ENCODE data around the gene RAP1GAP2.

DNA sequence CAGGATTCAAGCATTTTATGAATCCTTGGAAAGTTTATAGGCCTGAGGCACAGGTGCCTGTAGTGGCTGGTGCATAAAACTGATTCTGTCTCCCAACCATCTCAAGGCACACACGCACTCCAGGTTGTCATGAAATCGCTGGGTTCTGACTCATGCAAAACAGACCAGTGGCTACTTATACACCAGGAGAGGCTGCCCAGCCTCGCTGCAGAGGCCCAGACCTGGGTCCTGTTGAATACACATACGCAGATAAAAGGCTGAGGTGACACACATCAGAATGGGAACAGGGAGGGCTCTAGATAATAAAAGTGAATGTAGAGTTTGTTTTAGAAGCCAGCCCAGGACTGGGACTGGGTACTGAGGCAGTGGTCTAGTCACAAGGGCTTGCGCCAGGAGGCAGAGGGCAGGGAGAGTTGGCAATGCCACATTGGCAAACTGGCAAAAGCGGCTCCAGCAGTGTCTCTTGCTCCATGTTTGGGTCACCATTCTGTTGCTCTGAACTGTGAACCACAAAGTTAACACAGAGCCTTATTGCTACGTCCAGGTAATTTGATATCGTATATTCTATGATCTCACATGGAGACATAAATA lies 253.6 kb downstream of the RAP1GAP2 start:
- TF ChIP-seq, protein P1, sequence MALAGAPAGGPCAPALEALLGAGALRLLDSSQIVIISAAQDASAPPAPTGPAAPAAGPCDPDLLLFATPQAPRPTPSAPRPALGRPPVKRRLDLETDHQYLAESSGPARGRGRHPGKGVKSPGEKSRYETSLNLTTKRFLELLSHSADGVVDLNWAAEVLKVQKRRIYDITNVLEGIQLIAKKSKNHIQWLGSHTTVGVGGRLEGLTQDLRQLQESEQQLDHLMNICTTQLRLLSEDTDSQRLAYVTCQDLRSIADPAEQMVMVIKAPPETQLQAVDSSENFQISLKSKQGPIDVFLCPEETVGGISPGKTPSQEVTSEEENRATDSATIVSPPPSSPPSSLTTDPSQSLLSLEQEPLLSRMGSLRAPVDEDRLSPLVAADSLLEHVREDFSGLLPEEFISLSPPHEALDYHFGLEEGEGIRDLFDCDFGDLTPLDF (CRISPR knock-in tag; IDR thresholded peaks at IDR 0.05) = no peak
- no peak for TF ChIP-seq RELA (CRISPR knock-in tag; IDR thresholded peaks at IDR 0.05; ENCODE audit: borderline replicate concordance)
- TF ChIP-seq, protein P2, sequence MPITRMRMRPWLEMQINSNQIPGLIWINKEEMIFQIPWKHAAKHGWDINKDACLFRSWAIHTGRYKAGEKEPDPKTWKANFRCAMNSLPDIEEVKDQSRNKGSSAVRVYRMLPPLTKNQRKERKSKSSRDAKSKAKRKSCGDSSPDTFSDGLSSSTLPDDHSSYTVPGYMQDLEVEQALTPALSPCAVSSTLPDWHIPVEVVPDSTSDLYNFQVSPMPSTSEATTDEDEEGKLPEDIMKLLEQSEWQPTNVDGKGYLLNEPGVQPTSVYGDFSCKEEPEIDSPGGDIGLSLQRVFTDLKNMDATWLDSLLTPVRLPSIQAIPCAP (CRISPR knock-in tag; IDR thresholded peaks at IDR 0.05) = no peak
- no peak for TF ChIP-seq ZBTB21 (CRISPR knock-in tag; IDR thresholded peaks at IDR 0.05; ENCODE audit: borderline replicate concordance)
- TF ChIP-seq, protein P3, sequence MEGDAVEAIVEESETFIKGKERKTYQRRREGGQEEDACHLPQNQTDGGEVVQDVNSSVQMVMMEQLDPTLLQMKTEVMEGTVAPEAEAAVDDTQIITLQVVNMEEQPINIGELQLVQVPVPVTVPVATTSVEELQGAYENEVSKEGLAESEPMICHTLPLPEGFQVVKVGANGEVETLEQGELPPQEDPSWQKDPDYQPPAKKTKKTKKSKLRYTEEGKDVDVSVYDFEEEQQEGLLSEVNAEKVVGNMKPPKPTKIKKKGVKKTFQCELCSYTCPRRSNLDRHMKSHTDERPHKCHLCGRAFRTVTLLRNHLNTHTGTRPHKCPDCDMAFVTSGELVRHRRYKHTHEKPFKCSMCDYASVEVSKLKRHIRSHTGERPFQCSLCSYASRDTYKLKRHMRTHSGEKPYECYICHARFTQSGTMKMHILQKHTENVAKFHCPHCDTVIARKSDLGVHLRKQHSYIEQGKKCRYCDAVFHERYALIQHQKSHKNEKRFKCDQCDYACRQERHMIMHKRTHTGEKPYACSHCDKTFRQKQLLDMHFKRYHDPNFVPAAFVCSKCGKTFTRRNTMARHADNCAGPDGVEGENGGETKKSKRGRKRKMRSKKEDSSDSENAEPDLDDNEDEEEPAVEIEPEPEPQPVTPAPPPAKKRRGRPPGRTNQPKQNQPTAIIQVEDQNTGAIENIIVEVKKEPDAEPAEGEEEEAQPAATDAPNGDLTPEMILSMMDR (IDR thresholded peaks at IDR 0.05) = no peak
- TF ChIP-seq, protein P4, sequence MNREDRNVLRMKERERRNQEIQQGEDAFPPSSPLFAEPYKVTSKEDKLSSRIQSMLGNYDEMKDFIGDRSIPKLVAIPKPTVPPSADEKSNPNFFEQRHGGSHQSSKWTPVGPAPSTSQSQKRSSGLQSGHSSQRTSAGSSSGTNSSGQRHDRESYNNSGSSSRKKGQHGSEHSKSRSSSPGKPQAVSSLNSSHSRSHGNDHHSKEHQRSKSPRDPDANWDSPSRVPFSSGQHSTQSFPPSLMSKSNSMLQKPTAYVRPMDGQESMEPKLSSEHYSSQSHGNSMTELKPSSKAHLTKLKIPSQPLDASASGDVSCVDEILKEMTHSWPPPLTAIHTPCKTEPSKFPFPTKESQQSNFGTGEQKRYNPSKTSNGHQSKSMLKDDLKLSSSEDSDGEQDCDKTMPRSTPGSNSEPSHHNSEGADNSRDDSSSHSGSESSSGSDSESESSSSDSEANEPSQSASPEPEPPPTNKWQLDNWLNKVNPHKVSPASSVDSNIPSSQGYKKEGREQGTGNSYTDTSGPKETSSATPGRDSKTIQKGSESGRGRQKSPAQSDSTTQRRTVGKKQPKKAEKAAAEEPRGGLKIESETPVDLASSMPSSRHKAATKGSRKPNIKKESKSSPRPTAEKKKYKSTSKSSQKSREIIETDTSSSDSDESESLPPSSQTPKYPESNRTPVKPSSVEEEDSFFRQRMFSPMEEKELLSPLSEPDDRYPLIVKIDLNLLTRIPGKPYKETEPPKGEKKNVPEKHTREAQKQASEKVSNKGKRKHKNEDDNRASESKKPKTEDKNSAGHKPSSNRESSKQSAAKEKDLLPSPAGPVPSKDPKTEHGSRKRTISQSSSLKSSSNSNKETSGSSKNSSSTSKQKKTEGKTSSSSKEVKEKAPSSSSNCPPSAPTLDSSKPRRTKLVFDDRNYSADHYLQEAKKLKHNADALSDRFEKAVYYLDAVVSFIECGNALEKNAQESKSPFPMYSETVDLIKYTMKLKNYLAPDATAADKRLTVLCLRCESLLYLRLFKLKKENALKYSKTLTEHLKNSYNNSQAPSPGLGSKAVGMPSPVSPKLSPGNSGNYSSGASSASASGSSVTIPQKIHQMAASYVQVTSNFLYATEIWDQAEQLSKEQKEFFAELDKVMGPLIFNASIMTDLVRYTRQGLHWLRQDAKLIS (CRISPR knock-in tag; IDR thresholded peaks at IDR 0.05; ENCODE audit: borderline replicate concordance) = no peak
- no peak for TF ChIP-seq NR3C1 (CRISPR knock-in tag; conservative IDR thresholded peaks at IDR 0.05; ENCODE audit: low read depth)
- TF ChIP-seq JUN (CRISPR knock-in tag; IDR thresholded peaks at IDR 0.05) = no peak
- TF ChIP-seq ZNF121 (CRISPR knock-in tag; IDR thresholded peaks at IDR 0.05) = no peak
- no peak for TF ChIP-seq FOXK1 (CRISPR knock-in tag; IDR thresholded peaks at IDR 0.05)
